WTC11 (cell line): ENCODE results near the gene LBH. TPM values are rescaled to one million over a fixed set of nuclear protein-coding genes. Genes with fewer than 3 reads are reported as not detected.

Experiments
- ATAC-seq: fragments of 200-7000 bp; cut with Tn5 transposase; 2 replicates; pipeline ENCODE4 v1.10.0; 2021; ENCODE audit warnings: mild to moderate bottlenecking, moderate library complexity
- CTCF ChIA-PET: fragments of 300-600 bp; sonication (Branson Sonifier 250); formaldehyde crosslinking; loops from one replicate; lab custom pipeline; 2021; ENCODE audit warnings: antibody characterized with exemption; lab: Charles Lee
- POLR2A ChIA-PET: fragments of 350-600 bp; sonication (Branson Sonifier 250); formaldehyde crosslinking; loops from one replicate; lab custom pipeline; 2021; ENCODE audit warnings: antibody characterized with exemption; lab: Charles Lee
- DNase-seq: peaks from one replicate; pipeline ENCODE4 v3.0.0; 2021; ENCODE audit warnings: low spot score
- H3K27ac Mint-ChIP-seq: 2 replicates; pipeline ENCODE4 v1.8.0; 2021; ENCODE audit warnings: mixed read lengths
- H3K27me3 Mint-ChIP-seq: 2 replicates; pipeline ENCODE4 v1.8.0; 2021; ENCODE audit warnings: low read depth, mild to moderate bottlenecking, moderate library complexity, mixed read lengths
- H3K36me3 Mint-ChIP-seq: 2 replicates; pipeline ENCODE4 v1.8.0; 2021; ENCODE audit warnings: mixed read lengths
- H3K4me1 Mint-ChIP-seq: 2 replicates; pipeline ENCODE4 v1.8.0; 2022; ENCODE audit warnings: mixed read lengths
- H3K4me3 Mint-ChIP-seq: 2 replicates; pipeline ENCODE4 v1.8.0; 2021; ENCODE audit warnings: mild to moderate bottlenecking, moderate library complexity, mixed read lengths
- H3K9me3 Mint-ChIP-seq: 2 replicates; pipeline ENCODE4 v1.8.0; 2021; ENCODE audit warnings: mixed read lengths
- ESRRA ChIP-seq: sonication (generic); formaldehyde crosslinking; IDR thresholded peaks from 2 replicates; pipeline ENCODE4 v1.8.1; 2022; ENCODE audit warnings: mild to moderate bottlenecking, missing genetic modification reagents, borderline replicate concordance
- GTF2I ChIP-seq: fragments of 250-450 bp; sonication (Bioruptor Pico); conservative IDR thresholded peaks from 2 replicates; pipeline ENCODE4 v1.4.0; 2021; ENCODE audit warnings: mild to moderate bottlenecking
- MLX ChIP-seq: sonication (generic); formaldehyde crosslinking; IDR thresholded peaks from 2 replicates; pipeline ENCODE4 v1.8.1; 2023; ENCODE audit warnings: mild to moderate bottlenecking, missing genetic modification reagents, moderate library complexity
- MXD4 ChIP-seq: fragments of 250-450 bp; sonication (Bioruptor Pico); IDR thresholded peaks from 2 replicates; pipeline ENCODE4 v1.8.0; 2021; ENCODE audit warnings: mild to moderate bottlenecking, moderate library complexity, borderline replicate concordance
- NFE2L1 ChIP-seq: sonication (generic); formaldehyde crosslinking; IDR thresholded peaks from 2 replicates; pipeline ENCODE4 v1.8.1; 2023; ENCODE audit warnings: missing genetic modification reagents
- RELA ChIP-seq: sonication (generic); formaldehyde crosslinking; IDR thresholded peaks from 2 replicates; pipeline ENCODE4 v1.8.1; 2022; ENCODE audit warnings: missing genetic modification reagents, mild to moderate bottlenecking, borderline replicate concordance
- ZNF317 ChIP-seq: sonication (generic); formaldehyde crosslinking; IDR thresholded peaks from 2 replicates; pipeline ENCODE4 v1.8.1; 2023; ENCODE audit warnings: low read depth, mild to moderate bottlenecking, moderate library complexity, missing genetic modification reagents, borderline replicate concordance
- ZNF396 ChIP-seq: fragments of 250-450 bp; sonication (Bioruptor Pico); IDR thresholded peaks from 2 replicates; pipeline ENCODE4 v1.8.0; 2021; ENCODE audit warnings: mild to moderate bottlenecking, moderate library complexity, borderline replicate concordance
- ZNF416 ChIP-seq: fragments of 250-450 bp; sonication (Bioruptor Pico); IDR thresholded peaks from 2 replicates; pipeline ENCODE4 v1.9.0; 2021; ENCODE audit warnings: mild to moderate bottlenecking, inconsistent platforms
- ZNF532 ChIP-seq: fragments of 250-450 bp; sonication (Bioruptor Pico); IDR thresholded peaks from 2 replicates; pipeline ENCODE4 v1.9.0; 2021; ENCODE audit warnings: mild to moderate bottlenecking, borderline replicate concordance
- ZNF671 ChIP-seq: fragments of 250-450 bp; sonication (Bioruptor Pico); IDR thresholded peaks from 2 replicates; pipeline ENCODE4 v1.8.0; 2021; ENCODE audit warnings: mild to moderate bottlenecking
- total RNA-seq: library from RNA; stranded (reverse); gene quantifications from 3 replicates; pipeline ENCODE4 v1.2.3, GENCODE V29; 2021
- TF ChIP-seq, protein P1 (sequence below): sonication (generic); formaldehyde crosslinking; IDR thresholded peaks from 2 replicates; pipeline ENCODE4 v1.8.1; 2022; ENCODE audit warnings: missing genetic modification reagents, borderline replicate concordance
- TF ChIP-seq, protein P2 (sequence below): fragments of 200-600 bp; IDR thresholded peaks from 2 replicates; pipeline ENCODE4 v1.8.0; 2022; ENCODE audit warnings: antibody characterized with exemption
- TF ChIP-seq, protein P3 (sequence below): fragments of 250-450 bp; sonication (Bioruptor Pico); IDR thresholded peaks from 2 replicates; pipeline ENCODE4 v1.9.0; 2021; ENCODE audit warnings: mild to moderate bottlenecking
- TF ChIP-seq, protein P4 (sequence below): fragments of 250-450 bp; sonication (Bioruptor Pico); IDR thresholded peaks from 2 replicates; pipeline ENCODE4 v1.9.0; 2021; ENCODE audit warnings: mild to moderate bottlenecking

Gene LBH
- total RNA-seq, 1 experiment from 2014 or later: 47.3 TPM

DNA sequence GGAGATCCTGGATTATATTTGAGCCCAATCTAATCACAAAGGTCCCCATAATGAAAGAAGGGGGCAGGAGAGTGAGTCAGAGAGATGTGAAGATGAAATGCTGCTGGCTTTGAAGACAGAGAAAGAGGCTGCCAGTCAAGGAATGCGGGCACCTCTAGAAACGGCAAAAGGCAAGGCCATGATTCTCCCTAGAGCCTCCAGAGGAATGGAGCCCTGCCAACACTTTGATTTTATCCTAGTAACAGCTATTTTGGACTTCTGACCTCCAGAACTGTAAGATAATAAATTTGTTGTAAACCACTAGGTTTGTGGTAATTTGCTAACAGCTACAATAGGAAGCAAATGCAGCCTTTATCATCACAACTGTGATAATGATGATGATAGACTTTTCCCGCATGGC lies 32.9 kb downstream of the LBH start:
- TF ChIP-seq ZNF671 (CRISPR knock-in tag): no peak
- TF ChIP-seq, protein P1, sequence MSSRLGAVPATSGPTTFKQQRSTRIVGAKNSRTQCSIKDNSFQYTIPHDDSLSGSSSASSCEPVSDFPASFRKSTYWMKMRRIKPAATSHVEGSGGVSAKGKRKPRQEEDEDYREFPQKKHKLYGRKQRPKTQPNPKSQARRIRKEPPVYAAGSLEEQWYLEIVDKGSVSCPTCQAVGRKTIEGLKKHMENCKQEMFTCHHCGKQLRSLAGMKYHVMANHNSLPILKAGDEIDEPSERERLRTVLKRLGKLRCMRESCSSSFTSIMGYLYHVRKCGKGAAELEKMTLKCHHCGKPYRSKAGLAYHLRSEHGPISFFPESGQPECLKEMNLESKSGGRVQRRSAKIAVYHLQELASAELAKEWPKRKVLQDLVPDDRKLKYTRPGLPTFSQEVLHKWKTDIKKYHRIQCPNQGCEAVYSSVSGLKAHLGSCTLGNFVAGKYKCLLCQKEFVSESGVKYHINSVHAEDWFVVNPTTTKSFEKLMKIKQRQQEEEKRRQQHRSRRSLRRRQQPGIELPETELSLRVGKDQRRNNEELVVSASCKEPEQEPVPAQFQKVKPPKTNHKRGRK (CRISPR knock-in tag): no peak
- no peak for TF ChIP-seq ZNF396
- TF ChIP-seq, protein P2, sequence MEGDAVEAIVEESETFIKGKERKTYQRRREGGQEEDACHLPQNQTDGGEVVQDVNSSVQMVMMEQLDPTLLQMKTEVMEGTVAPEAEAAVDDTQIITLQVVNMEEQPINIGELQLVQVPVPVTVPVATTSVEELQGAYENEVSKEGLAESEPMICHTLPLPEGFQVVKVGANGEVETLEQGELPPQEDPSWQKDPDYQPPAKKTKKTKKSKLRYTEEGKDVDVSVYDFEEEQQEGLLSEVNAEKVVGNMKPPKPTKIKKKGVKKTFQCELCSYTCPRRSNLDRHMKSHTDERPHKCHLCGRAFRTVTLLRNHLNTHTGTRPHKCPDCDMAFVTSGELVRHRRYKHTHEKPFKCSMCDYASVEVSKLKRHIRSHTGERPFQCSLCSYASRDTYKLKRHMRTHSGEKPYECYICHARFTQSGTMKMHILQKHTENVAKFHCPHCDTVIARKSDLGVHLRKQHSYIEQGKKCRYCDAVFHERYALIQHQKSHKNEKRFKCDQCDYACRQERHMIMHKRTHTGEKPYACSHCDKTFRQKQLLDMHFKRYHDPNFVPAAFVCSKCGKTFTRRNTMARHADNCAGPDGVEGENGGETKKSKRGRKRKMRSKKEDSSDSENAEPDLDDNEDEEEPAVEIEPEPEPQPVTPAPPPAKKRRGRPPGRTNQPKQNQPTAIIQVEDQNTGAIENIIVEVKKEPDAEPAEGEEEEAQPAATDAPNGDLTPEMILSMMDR: no peak
- no peak for TF ChIP-seq ZNF532
- no peak for TF ChIP-seq ZNF317
- no peak for TF ChIP-seq NFE2L1 (CRISPR knock-in tag)
- Mint-ChIP-seq H3K9me3 (peaks cover 16% of the 10 kb centered on the region), H3K27me3 (no peaks in the 10 kb centered on the region), H3K36me3 (peaks cover 13% of the 10 kb centered on the region), H3K27ac (no peak overlapping the region), H3K4me3 (no peak overlapping the region), H3K4me1 (peaks cover 30% of the 10 kb centered on the region)
- ATAC-seq (no peak), DNase-seq (no peak)
- ChIA-PET POLR2A (no interaction called here), CTCF (interaction anchor here (1.0 kb wide), 1 partner anchor 25 kb away, joined by 3 read pairs; no protein-coding TSS in a partner anchor)

GRCh38 chr2:30265052-30266015 lies 34.0 kb downstream of the LBH start:
- peaks cover 10% of the 10 kb centered on the region for H3K36me3 Mint-ChIP-seq
- peaks cover 30% of the 10 kb centered on the region for H3K4me1 Mint-ChIP-seq
- DNase-seq (no peak), ATAC-seq (no peak)
- TF ChIP-seq MLX (CRISPR knock-in tag): no peak
- TF ChIP-seq, protein P3, sequence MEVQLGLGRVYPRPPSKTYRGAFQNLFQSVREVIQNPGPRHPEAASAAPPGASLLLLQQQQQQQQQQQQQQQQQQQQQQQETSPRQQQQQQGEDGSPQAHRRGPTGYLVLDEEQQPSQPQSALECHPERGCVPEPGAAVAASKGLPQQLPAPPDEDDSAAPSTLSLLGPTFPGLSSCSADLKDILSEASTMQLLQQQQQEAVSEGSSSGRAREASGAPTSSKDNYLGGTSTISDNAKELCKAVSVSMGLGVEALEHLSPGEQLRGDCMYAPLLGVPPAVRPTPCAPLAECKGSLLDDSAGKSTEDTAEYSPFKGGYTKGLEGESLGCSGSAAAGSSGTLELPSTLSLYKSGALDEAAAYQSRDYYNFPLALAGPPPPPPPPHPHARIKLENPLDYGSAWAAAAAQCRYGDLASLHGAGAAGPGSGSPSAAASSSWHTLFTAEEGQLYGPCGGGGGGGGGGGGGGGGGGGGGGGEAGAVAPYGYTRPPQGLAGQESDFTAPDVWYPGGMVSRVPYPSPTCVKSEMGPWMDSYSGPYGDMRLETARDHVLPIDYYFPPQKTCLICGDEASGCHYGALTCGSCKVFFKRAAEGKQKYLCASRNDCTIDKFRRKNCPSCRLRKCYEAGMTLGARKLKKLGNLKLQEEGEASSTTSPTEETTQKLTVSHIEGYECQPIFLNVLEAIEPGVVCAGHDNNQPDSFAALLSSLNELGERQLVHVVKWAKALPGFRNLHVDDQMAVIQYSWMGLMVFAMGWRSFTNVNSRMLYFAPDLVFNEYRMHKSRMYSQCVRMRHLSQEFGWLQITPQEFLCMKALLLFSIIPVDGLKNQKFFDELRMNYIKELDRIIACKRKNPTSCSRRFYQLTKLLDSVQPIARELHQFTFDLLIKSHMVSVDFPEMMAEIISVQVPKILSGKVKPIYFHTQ (CRISPR knock-in tag): no peak
- no peak for TF ChIP-seq GTF2I (CRISPR knock-in tag)
- no peak for TF ChIP-seq ESRRA (CRISPR knock-in tag)
- TF ChIP-seq, protein P1 (CRISPR knock-in tag): no peak
- TF ChIP-seq RELA (CRISPR knock-in tag): no peak
- TF ChIP-seq, protein P4, sequence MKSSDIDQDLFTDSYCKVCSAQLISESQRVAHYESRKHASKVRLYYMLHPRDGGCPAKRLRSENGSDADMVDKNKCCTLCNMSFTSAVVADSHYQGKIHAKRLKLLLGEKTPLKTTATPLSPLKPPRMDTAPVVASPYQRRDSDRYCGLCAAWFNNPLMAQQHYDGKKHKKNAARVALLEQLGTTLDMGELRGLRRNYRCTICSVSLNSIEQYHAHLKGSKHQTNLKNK (CRISPR knock-in tag): no peak
- no peak for TF ChIP-seq ZNF416
- TF ChIP-seq, protein P2: no peak
- no peak for TF ChIP-seq MXD4
- no peak overlapping the region for H3K27ac Mint-ChIP-seq
- H3K9me3 Mint-ChIP-seq: peaks cover 22% of the 10 kb centered on the region
- H3K4me3 Mint-ChIP-seq: no peak overlapping the region
- CTCF ChIA-PET: interaction anchor here (1.0 kb wide), 1 partner anchor 26 kb away, joined by 3 read pairs; no protein-coding TSS in a partner anchor
- no peaks in the 10 kb centered on the region for H3K27me3 Mint-ChIP-seq
- POLR2A ChIA-PET: no interaction called here
